ENCODE results near the gene TMEM266. TPM values are rescaled to one million over a fixed set of nuclear protein-coding genes. Genes with fewer than 3 reads are reported as not detected.

The TMEM266 gene
- total RNA-seq, 4 donors from 2014 or later = 1.4 to 3.1 (median 2.3) TPM

- no peak overlapping the region for H3K27ac ChIP-seq
- 80% methylated on average over 6 of the region's 6 CpGs for WGBS
- DNase-seq (ENCODE audit: low spot score in 2 of 2) = no peak
Observed at GRCh38 chr15:76105911-76106310, 46.1 kb downstream of the TMEM266 start.

DNA sequence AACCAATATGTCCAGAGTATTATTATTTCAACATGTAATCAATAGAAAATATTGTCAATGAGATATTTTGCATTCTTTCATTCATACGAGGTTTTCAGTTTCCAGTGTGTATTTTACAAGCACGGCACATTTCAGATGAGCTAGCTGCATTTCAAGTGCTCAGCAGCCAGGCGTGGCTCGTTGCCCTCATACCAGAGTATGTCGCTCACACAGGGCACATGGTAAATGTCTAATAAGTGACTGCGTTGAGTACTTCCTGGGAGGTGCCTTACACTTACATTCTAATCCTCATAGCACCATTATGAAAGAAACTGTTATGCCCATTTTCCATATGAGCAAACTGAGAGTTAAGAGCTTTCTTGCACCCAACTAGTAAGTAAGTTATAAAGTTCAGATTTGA lies 47.4 kb downstream of the TMEM266 start:
- H3K9me3 ChIP-seq = no peaks in the 10 kb centered on the region
- no peak for DNase-seq (ENCODE audit: low spot score in 2 of 2)
- no peak overlapping the region for H3K27ac ChIP-seq
- H3K27me3 ChIP-seq = no peaks in the 10 kb centered on the region
- WGBS = 54% methylated on average over 6 of the region's 6 CpGs
- no peak overlapping the region for H3K4me3 ChIP-seq
- no peaks in the 10 kb centered on the region for H3K36me3 ChIP-seq
- no peak for TF ChIP-seq POLR2A (IDR thresholded peaks at IDR 0.05)
- no peak for TF ChIP-seq EP300 (IDR thresholded peaks at IDR 0.05)
- no peak for TF ChIP-seq CTCF (IDR thresholded peaks at IDR 0.05)
- no peak for TF ChIP-seq POLR2AphosphoS5 (IDR thresholded peaks at IDR 0.05)
- H3K4me1 ChIP-seq = no peaks in the 10 kb centered on the region

More at GRCh38 chr15:76105911-76106310, 46.1 kb downstream of the TMEM266 start:
- H3K9me3 ChIP-seq = no peaks in the 10 kb centered on the region
- H3K4me1 ChIP-seq = no peaks in the 10 kb centered on the region
- no peaks in the 10 kb centered on the region for H3K36me3 ChIP-seq
- H3K27me3 ChIP-seq = peaks cover 7% of the 10 kb centered on the region
- TF ChIP-seq CTCF (IDR thresholded peaks at IDR 0.05) (no peak), EP300 (IDR thresholded peaks at IDR 0.05) (no peak), POLR2A (IDR thresholded peaks at IDR 0.05) (no peak), POLR2AphosphoS5 (IDR thresholded peaks at IDR 0.05) (no peak)
- H3K4me3 ChIP-seq = no peak overlapping the region

- 49% methylated on average over 9 of the region's 9 CpGs for WGBS
- H3K4me3 ChIP-seq = no peak overlapping the region
- no peak overlapping the region for H3K27ac ChIP-seq
- H3K36me3 ChIP-seq = no peaks in the 10 kb centered on the region
- H3K27me3 ChIP-seq = no peaks in the 10 kb centered on the region
- H3K9me3 ChIP-seq = no peaks in the 10 kb centered on the region
- TF ChIP-seq POLR2AphosphoS5 (IDR thresholded peaks at IDR 0.05) (no peak), EP300 (IDR thresholded peaks at IDR 0.05) (no peak), POLR2A (IDR thresholded peaks at IDR 0.05) (no peak), CTCF (IDR thresholded peaks at IDR 0.05) (no peak)
- no peak for DNase-seq (ENCODE audit: low spot score in 2 of 2)
- H3K4me1 ChIP-seq = no peaks in the 10 kb centered on the region
Observed at GRCh38 chr15:76108021-76108723, 48.4 kb downstream of the TMEM266 start.

- WGBS = 69% methylated on average over 1 of the region's 1 CpG
- H3K36me3 ChIP-seq = no peaks in the 10 kb centered on the region
- DNase-seq (ENCODE audit: low spot score in 2 of 2) = no peak
- no peaks in the 10 kb centered on the region for H3K4me1 ChIP-seq
- no peaks in the 10 kb centered on the region for H3K9me3 ChIP-seq
- H3K27me3 ChIP-seq = no peaks in the 10 kb centered on the region
- no peak for TF ChIP-seq POLR2A (IDR thresholded peaks at IDR 0.05)
- no peak overlapping the region for H3K27ac ChIP-seq
- H3K4me3 ChIP-seq = no peak overlapping the region
Observed at GRCh38 chr15:76109046-76109445, 49.3 kb downstream of the TMEM266 start.

- TF ChIP-seq POLR2AphosphoS5 (IDR thresholded peaks at IDR 0.05) = no peak
- TF ChIP-seq EP300 (IDR thresholded peaks at IDR 0.05) = no peak
- no peak for TF ChIP-seq CTCF (IDR thresholded peaks at IDR 0.05)
- no peak for TF ChIP-seq POLR2A (IDR thresholded peaks at IDR 0.05)
- 82% methylated on average over 3 of the region's 3 CpGs for WGBS
- no peaks in the 10 kb centered on the region for H3K36me3 ChIP-seq
- no peak overlapping the region for H3K4me3 ChIP-seq
- no peaks in the 10 kb centered on the region for H3K9me3 ChIP-seq
- peaks cover 9% of the 10 kb centered on the region for H3K27me3 ChIP-seq
- DNase-seq (ENCODE audit: low spot score in 2 of 2) = no peak
- peaks cover 3% of the 10 kb centered on the region for H3K4me1 ChIP-seq
- no peak overlapping the region for H3K27ac ChIP-seq
Observed at GRCh38 chr15:76114561-76114960, 54.8 kb downstream of the TMEM266 start.

Measured in suprapubic skin (tissue), 4 donors.